Measurements from ENCODE around the gene NFASC. TPM values are rescaled to one million over a fixed set of nuclear protein-coding genes. Genes with fewer than 3 reads are reported as not detected.

The NFASC gene
- total and polyA plus RNA-seq, 2 donors (not counting 3 experiments of a cell fraction or from before 2014, with no cell fraction given): not detected

DNA sequence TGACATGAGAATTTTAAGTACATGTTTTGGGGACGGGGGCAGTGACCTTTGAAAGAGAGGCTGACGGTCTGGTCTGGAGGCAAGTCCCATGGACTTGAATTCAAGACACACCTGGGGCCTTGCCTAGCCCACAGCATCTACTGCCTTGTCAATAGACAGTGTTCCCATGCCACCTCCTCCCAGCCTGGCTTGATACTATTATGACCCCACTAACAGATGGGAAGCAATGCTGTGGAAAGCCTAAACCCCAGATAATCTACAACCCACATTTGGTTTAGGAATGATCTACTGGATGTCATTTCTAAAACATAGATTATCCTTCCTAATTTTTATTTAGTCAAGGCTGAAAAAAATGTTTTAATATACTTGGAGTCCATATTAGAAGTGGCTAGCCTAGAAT is 17.8 kb upstream of the NFASC start:
- dilution Hi-C loops (cut with MboI; ENCODE audit: extremely low pct_ligation_motif_present, low sequenced_read_pairs): no loop called here
- Histone ChIP-seq H3K79me2 (ENCODE audit: control insufficient read depth, insufficient read depth, low read length) (no peaks in the 10 kb centered on the region), H3K4me3 (replicated peaks in 1 of 3; ENCODE audit: insufficient read depth in 1 of 3, low read depth in 1 of 3, low read length in 3 of 3) (no peak overlapping the region), H3K9ac (replicated peaks; ENCODE audit: extremely low read depth, insufficient read depth, low read length) (no peak overlapping the region), H2AFZ (ENCODE audit: low read depth, low read length) (no peak overlapping the region), H3K36me3 (ENCODE audit: control insufficient read depth in 2 of 2, extremely low read depth in 1 of 2, insufficient read depth in 2 of 2, low read length in 2 of 2) (no peaks in the 10 kb centered on the region), H4K20me1 (replicated peaks; ENCODE audit: control insufficient read depth, extremely low read depth, insufficient read depth, low read length) (no peaks in the 10 kb centered on the region), H3K9me3 (replicated peaks; ENCODE audit: control insufficient read depth, insufficient read depth, low read length) (no peaks in the 10 kb centered on the region), H3K9me1 (replicated peaks; ENCODE audit: control insufficient read depth, extremely low read depth, insufficient read depth, low read length) (no peaks in the 10 kb centered on the region), H3K4me1 (ENCODE audit: control insufficient read depth, extremely low read depth, insufficient read depth, low read length) (no peaks in the 10 kb centered on the region), H3K27me3 (ENCODE audit: control insufficient read depth in 2 of 2, insufficient read depth in 2 of 2, low read length in 2 of 2) (no peaks in the 10 kb centered on the region), H3K27ac (ENCODE audit: insufficient read depth, low read depth, low read length) (no peak overlapping the region), H3K4me2 (ENCODE audit: insufficient read depth, low read length) (no peak overlapping the region)
- intact Hi-C loops (cut with micrococcal nuclease): no loop called here
- POLR2A ChIA-PET: no interaction called here
- CTCF ChIA-PET: no interaction called here
- TF ChIP-seq MYC (IDR thresholded peaks at IDR 0.05; ENCODE audit: low read depth, low read length) (no peak), EZH2 (IDR thresholded peaks at IDR 0.05; ENCODE audit: borderline replicate concordance, low read depth, low read length, severe bottlenecking) (no peak), POLR2AphosphoS5 (IDR thresholded peaks at IDR 0.05; ENCODE audit: insufficient read depth, low read depth, low read length) (no peak), GATA2 (IDR thresholded peaks at IDR 0.05; ENCODE audit: insufficient read depth, insufficient read length, low read depth, low read length) (no peak), POLR2A (IDR thresholded peaks at IDR 0.05; ENCODE audit: low read depth, low read length) (no peak), FOS (IDR thresholded peaks at IDR 0.05; ENCODE audit: borderline replicate concordance, insufficient read depth, low read length) (no peak), JUN (IDR thresholded peaks at IDR 0.05; ENCODE audit: borderline replicate concordance, insufficient read depth, insufficient read length, low read depth) (no peak)
- TF ChIP-seq, protein P1, sequence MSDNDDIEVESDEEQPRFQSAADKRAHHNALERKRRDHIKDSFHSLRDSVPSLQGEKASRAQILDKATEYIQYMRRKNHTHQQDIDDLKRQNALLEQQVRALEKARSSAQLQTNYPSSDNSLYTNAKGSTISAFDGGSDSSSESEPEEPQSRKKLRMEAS (IDR thresholded peaks at IDR 0.05; ENCODE audit: insufficient read depth, insufficient read length): no peak
- TF ChIP-seq, protein P2, sequence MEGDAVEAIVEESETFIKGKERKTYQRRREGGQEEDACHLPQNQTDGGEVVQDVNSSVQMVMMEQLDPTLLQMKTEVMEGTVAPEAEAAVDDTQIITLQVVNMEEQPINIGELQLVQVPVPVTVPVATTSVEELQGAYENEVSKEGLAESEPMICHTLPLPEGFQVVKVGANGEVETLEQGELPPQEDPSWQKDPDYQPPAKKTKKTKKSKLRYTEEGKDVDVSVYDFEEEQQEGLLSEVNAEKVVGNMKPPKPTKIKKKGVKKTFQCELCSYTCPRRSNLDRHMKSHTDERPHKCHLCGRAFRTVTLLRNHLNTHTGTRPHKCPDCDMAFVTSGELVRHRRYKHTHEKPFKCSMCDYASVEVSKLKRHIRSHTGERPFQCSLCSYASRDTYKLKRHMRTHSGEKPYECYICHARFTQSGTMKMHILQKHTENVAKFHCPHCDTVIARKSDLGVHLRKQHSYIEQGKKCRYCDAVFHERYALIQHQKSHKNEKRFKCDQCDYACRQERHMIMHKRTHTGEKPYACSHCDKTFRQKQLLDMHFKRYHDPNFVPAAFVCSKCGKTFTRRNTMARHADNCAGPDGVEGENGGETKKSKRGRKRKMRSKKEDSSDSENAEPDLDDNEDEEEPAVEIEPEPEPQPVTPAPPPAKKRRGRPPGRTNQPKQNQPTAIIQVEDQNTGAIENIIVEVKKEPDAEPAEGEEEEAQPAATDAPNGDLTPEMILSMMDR (IDR thresholded peaks at IDR 0.05; ENCODE audit: extremely low read depth in 1 of 2, insufficient read depth in 1 of 2, low read depth in 1 of 2, low read length in 2 of 2): no peak
- no TSS peak for BruUV-seq (replicated peaks)
- DNase-seq (ENCODE audit: low read depth, low spot score) (no peak), FAIRE-seq (no peak)
